SK-N-SH (cell line): ENCODE data around the gene UGCG. TPM values are rescaled to one million over a fixed set of nuclear protein-coding genes. Genes with fewer than 3 reads are reported as not detected.

ENCODE experiments used
- CTCF ChIA-PET: fragments of 300-600, 350-600 bp; formaldehyde crosslinking; extraction: SDS; loops from one replicate; lab custom pipeline; 2021; lab: Yijun Ruan, JAX
- POLR2A ChIA-PET: fragments of 350-600 bp; sonication (Branson Sonifier 250); formaldehyde crosslinking; extraction: SDS; loops from one replicate; lab custom pipeline; 2020; ENCODE audit warnings: antibody characterized with exemption, inconsistent platforms; lab: Yijun Ruan, JAX
- DNase-seq: peaks from one replicate; pipeline ENCODE4 v3.0.0; 2012
- H2AFZ ChIP-seq: fragments of 200-600 bp; sonication (generic); 2 replicates; pipeline ENCODE4 v1.8.1; 2016; ENCODE audit warnings: antibody characterized with exemption, mild to moderate bottlenecking, low read depth
- H3F3A ChIP-seq: fragments of 200-600 bp; sonication (generic); replicated peaks from 2 replicates; pipeline ENCODE3; 2016; ENCODE audit warnings: antibody characterized with exemption, mild to moderate bottlenecking; ENCODE audit not compliant: insufficient read depth
- H3K27ac ChIP-seq, 2 experiments: fragments of 200-500 bp in 1 of 2; fragments of 200-600 bp in 1 of 2; sonication (Bioruptor generic) in 1 of 2; sonication (generic), shearing (Covaris generic) in 1 of 2; 2 replicates each; pipeline versions ENCODE4 v1.5.1 to v1.6.1; 2014 to 2016; ENCODE audit warnings: low read depth in 2 of 2, inconsistent platforms in 1 of 2, low read length in 1 of 2, mild to moderate bottlenecking in 1 of 2, mixed read lengths in 1 of 2
- H3K27me3 ChIP-seq: fragments of 200-600 bp; sonication (generic), shearing (Covaris generic); 2 replicates; pipeline ENCODE4 v1.6.1; 2016; ENCODE audit warnings: mixed run types; ENCODE audit not compliant: insufficient read depth
- H3K36me3 ChIP-seq, 2 experiments: fragments of 200-500 bp in 1 of 2; fragments of 200-600 bp in 1 of 2; sonication (Bioruptor generic) in 1 of 2; sonication (generic) in 1 of 2; replicated peaks in 1 of 2; 2 replicates each; pipeline versions ENCODE3 to v1.5.1; 2014 to 2016; ENCODE audit warnings: low read length in 1 of 2, mild to moderate bottlenecking in 1 of 2; ENCODE audit not compliant: insufficient read depth in 2 of 2, control insufficient read depth in 1 of 2
- H3K4me1 ChIP-seq, 2 experiments: fragments of 200-500 bp in 1 of 2; fragments of 200-600 bp in 1 of 2; sonication (Bioruptor generic) in 1 of 2; sonication (generic), shearing (Covaris generic) in 1 of 2; 2 replicates each; pipeline versions ENCODE4 v1.5.1 to v1.6.1; 2014 to 2016; ENCODE audit warnings: low read depth in 1 of 2, low read length in 1 of 2, mixed run types in 1 of 2; ENCODE audit not compliant: insufficient read depth in 2 of 2, control insufficient read depth in 1 of 2
- H3K4me2 ChIP-seq: fragments of 200-600 bp; sonication (generic), shearing (Covaris generic); 2 replicates; pipeline ENCODE4 v1.6.1; 2017; ENCODE audit warnings: mixed run types
- H3K4me3 ChIP-seq, 2 experiments: fragments of 200-500 bp in 1 of 2; fragments of 200-600 bp in 1 of 2; sonication (Bioruptor generic) in 1 of 2; sonication (generic), shearing (Covaris generic) in 1 of 2; 2 replicates each; pipeline versions ENCODE4 v1.5.1 to v1.8.1; 2014 to 2016; ENCODE audit warnings: low read depth in 2 of 2, inconsistent platforms in 1 of 2, low read length in 1 of 2, mild to moderate bottlenecking in 1 of 2, mixed read lengths in 1 of 2, moderate library complexity in 1 of 2
- H3K79me2 ChIP-seq: fragments of 200-600 bp; sonication (generic); 2 replicates; pipeline ENCODE4 v1.8.1; 2017; ENCODE audit warnings: mild to moderate bottlenecking; ENCODE audit not compliant: insufficient read depth
- H3K9ac ChIP-seq: fragments of 200-600 bp; sonication (generic); 2 replicates; pipeline ENCODE4 v1.6.1; 2017; ENCODE audit warnings: mixed run types
- H3K9me2 ChIP-seq: fragments of 200-600 bp; sonication (generic); 2 replicates; pipeline ENCODE4 v1.6.1; 2017; ENCODE audit warnings: mixed run types
- H3K9me3 ChIP-seq: fragments of 200-600 bp; sonication (generic); 2 replicates; pipeline ENCODE4 v1.6.1; 2017; ENCODE audit warnings: mixed run types, mild to moderate bottlenecking, moderate library complexity
- H4K20me1 ChIP-seq: fragments of 200-600 bp; sonication (generic); 2 replicates; pipeline ENCODE4 v1.6.1; 2017; ENCODE audit warnings: mild to moderate bottlenecking, mixed run types; ENCODE audit not compliant: insufficient read depth
- CHD2 ChIP-seq: fragments of 150-350 bp; IDR thresholded peaks from 2 replicates; pipeline ENCODE4 v1.6.1; 2018; ENCODE audit warnings: low read length; ENCODE audit not compliant: partially characterized antibody
- CTCF ChIP-seq: fragments of 200-600 bp; sonication (generic); IDR thresholded peaks from 2 replicates; pipeline ENCODE4 v1.6.1; 2017; ENCODE audit warnings: antibody characterized with exemption, mild to moderate bottlenecking, moderate library complexity
- EP300 ChIP-seq, 2 experiments: IDR thresholded peaks; 2 replicates each; pipeline versions ENCODE4 v1.4.0 to v1.6.1; 2012; ENCODE audit warnings: borderline replicate concordance in 1 of 2, low read depth in 1 of 2, low read length in 1 of 2
- EZH2phosphoT487 ChIP-seq: fragments of 200-600 bp; sonication (generic); IDR thresholded peaks from 2 replicates; pipeline ENCODE4 v1.6.1; 2017; ENCODE audit warnings: low read depth, mixed run types, mild to moderate bottlenecking, antibody characterized with exemption, moderate library complexity, borderline replicate concordance
- FOSL2 ChIP-seq: IDR thresholded peaks from 2 replicates; pipeline ENCODE4 v1.4.0; 2012; ENCODE audit warnings: low read depth, mild to moderate bottlenecking, moderate library complexity, borderline replicate concordance
- FOXJ3 ChIP-seq: sonication (generic); formaldehyde crosslinking; IDR thresholded peaks from 2 replicates; pipeline ENCODE4 v1.5.1; 2020; ENCODE audit warnings: mild to moderate bottlenecking, missing genetic modification reagents
- GABPA ChIP-seq: IDR thresholded peaks from 2 replicates; pipeline ENCODE4 v1.4.0; 2012; ENCODE audit warnings: low read depth, mild to moderate bottlenecking
- GATA2 ChIP-seq: sonication (generic); formaldehyde crosslinking; IDR thresholded peaks from 2 replicates; pipeline ENCODE4 v1.5.0; 2020; ENCODE audit warnings: mild to moderate bottlenecking, missing genetic modification reagents
- IRF3 ChIP-seq: fragments of 150-350 bp; IDR thresholded peaks from 2 replicates; pipeline ENCODE4 v1.6.1; 2016; ENCODE audit warnings: mild to moderate bottlenecking, low read depth, low read length
- JUND ChIP-seq: IDR thresholded peaks from 2 replicates; pipeline ENCODE4 v1.4.0; 2012
- MAX ChIP-seq: IDR thresholded peaks from 2 replicates; pipeline ENCODE4 v1.4.0; 2012; ENCODE audit warnings: low read depth
- RCOR1 ChIP-seq: fragments of 150-350 bp; IDR thresholded peaks from 2 replicates; pipeline ENCODE4 v1.6.1; 2017; ENCODE audit warnings: antibody characterized with exemption, low read length
- RFX5 ChIP-seq: IDR thresholded peaks from 2 replicates; pipeline ENCODE4 v1.6.1; 2012; ENCODE audit warnings: mild to moderate bottlenecking, improper control_type of control experiment, low read length
- RXRA ChIP-seq: IDR thresholded peaks from 2 replicates; pipeline ENCODE4 v1.4.0; 2012; ENCODE audit warnings: low read depth, mild to moderate bottlenecking, borderline replicate concordance
- SIN3A ChIP-seq: IDR thresholded peaks from 2 replicates; pipeline ENCODE4 v1.6.1; 2012; ENCODE audit warnings: low read depth, mild to moderate bottlenecking, low read length, moderate library complexity, borderline replicate concordance
- SMC3 ChIP-seq: IDR thresholded peaks from 2 replicates; pipeline ENCODE4 v1.6.1; 2012; ENCODE audit warnings: low read depth, low read length, improper control_type of control experiment
- TAF1 ChIP-seq: IDR thresholded peaks from 2 replicates; pipeline ENCODE4 v1.6.1; 2012; ENCODE audit warnings: low read depth, mild to moderate bottlenecking, low read length, moderate library complexity, borderline replicate concordance
- USF2 ChIP-seq: fragments of 150-350 bp; IDR thresholded peaks from 2 replicates; pipeline ENCODE4 v1.6.1; 2017; ENCODE audit warnings: antibody characterized with exemption, low read length, low read depth, borderline replicate concordance
- WGBS: methylation state at CpG from one replicate; pipeline ENCODE4 v1.1.6; 2017; ENCODE audit warnings: low lambda C conversion rate; 5-methylcytosine and 5-hydroxymethylcytosine counted together
- polyA plus RNA-seq, 3 experiments: library from polyadenylated mRNA; depleted of rRNA; stranded (reverse); fragments of >200 nt; gene quantifications; 2 replicates each; pipeline ENCODE4 v1.2.3, GENCODE V29; 2012
- TF ChIP-seq, protein P1 (sequence below): IDR thresholded peaks from 2 replicates; pipeline ENCODE4 v1.4.0; 2012; ENCODE audit warnings: low read depth, borderline replicate concordance

Gene UGCG
- polyA plus RNA-seq, 1 of the 3 experiments (the other 2 are of a cell fraction), result 20.0 TPM

- TF ChIP-seq EZH2phosphoT487, result no peak
- TF ChIP-seq IRF3, result no peak
- no peak for TF ChIP-seq JUND
- no peak for TF ChIP-seq SIN3A
- TF ChIP-seq RCOR1, result no peak
- TF ChIP-seq CTCF, result no peak
- no peak for TF ChIP-seq FOXJ3
- no peak for TF ChIP-seq CHD2
- no peak for TF ChIP-seq RXRA
Observed at GRCh38 chr9:111938427-111938800, 41.8 kb downstream of the UGCG start (continued).

- no peak overlapping the region for H2AFZ ChIP-seq
- H3K4me1 ChIP-seq, result peaks cover 0 to 4% of the 10 kb centered on the region in 2 experiments; a peak in 1 of 4 replicates
- no peak overlapping the region for H3K4me3 ChIP-seq
- DNase-seq, result no peak
- H4K20me1 ChIP-seq, result no peaks in the 10 kb centered on the region
- no peaks in the 10 kb centered on the region for H3K9me2 ChIP-seq
- peaks cover 12 to 32% of the 10 kb centered on the region in 2 experiments for H3K36me3 ChIP-seq
- ChIA-PET POLR2A (no interaction called here), CTCF (no interaction called here)
- H3F3A ChIP-seq, result peaks cover 17% of the 10 kb centered on the region
- WGBS, result 86% methylated on average over 2 of the region's 2 CpGs
- no peaks in the 10 kb centered on the region for H3K9me3 ChIP-seq
- H3K79me2 ChIP-seq, result no peaks in the 10 kb centered on the region
- no peaks in the 10 kb centered on the region for H3K27me3 ChIP-seq
- no peak overlapping the region for H3K4me2 ChIP-seq
- no peak overlapping the region for H3K27ac ChIP-seq
- no peak overlapping the region for H3K9ac ChIP-seq
- TF ChIP-seq RFX5, result no peak
- no peak for TF ChIP-seq TAF1
- TF ChIP-seq, protein P1, sequence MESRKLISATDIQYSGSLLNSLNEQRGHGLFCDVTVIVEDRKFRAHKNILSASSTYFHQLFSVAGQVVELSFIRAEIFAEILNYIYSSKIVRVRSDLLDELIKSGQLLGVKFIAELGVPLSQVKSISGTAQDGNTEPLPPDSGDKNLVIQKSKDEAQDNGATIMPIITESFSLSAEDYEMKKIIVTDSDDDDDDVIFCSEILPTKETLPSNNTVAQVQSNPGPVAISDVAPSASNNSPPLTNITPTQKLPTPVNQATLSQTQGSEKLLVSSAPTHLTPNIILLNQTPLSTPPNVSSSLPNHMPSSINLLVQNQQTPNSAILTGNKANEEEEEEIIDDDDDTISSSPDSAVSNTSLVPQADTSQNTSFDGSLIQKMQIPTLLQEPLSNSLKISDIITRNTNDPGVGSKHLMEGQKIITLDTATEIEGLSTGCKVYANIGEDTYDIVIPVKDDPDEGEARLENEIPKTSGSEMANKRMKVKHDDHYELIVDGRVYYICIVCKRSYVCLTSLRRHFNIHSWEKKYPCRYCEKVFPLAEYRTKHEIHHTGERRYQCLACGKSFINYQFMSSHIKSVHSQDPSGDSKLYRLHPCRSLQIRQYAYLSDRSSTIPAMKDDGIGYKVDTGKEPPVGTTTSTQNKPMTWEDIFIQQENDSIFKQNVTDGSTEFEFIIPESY, result no peak
- no peak for TF ChIP-seq FOSL2
- TF ChIP-seq MAX, result no peak
- no peak for TF ChIP-seq GATA2
- no peak for TF ChIP-seq SMC3
- TF ChIP-seq GABPA, result no peak
- no peak for TF ChIP-seq RXRA
- no peak for TF ChIP-seq USF2
- no peak for TF ChIP-seq EP300 (IDR thresholded peaks at IDR 0.05; ENCODE audit: borderline replicate concordance in 1 of 2, low read depth in 1 of 2, low read length in 1 of 2)
Observed at GRCh38 chr9:111939322-111939721, 42.7 kb downstream of the UGCG start.
